ENCODE data around the gene IL12RB2.
A peak's percentile ranks its signal among the peaks of the same experiment; 100 is the strongest.

IL12RB2 gene, protein sequence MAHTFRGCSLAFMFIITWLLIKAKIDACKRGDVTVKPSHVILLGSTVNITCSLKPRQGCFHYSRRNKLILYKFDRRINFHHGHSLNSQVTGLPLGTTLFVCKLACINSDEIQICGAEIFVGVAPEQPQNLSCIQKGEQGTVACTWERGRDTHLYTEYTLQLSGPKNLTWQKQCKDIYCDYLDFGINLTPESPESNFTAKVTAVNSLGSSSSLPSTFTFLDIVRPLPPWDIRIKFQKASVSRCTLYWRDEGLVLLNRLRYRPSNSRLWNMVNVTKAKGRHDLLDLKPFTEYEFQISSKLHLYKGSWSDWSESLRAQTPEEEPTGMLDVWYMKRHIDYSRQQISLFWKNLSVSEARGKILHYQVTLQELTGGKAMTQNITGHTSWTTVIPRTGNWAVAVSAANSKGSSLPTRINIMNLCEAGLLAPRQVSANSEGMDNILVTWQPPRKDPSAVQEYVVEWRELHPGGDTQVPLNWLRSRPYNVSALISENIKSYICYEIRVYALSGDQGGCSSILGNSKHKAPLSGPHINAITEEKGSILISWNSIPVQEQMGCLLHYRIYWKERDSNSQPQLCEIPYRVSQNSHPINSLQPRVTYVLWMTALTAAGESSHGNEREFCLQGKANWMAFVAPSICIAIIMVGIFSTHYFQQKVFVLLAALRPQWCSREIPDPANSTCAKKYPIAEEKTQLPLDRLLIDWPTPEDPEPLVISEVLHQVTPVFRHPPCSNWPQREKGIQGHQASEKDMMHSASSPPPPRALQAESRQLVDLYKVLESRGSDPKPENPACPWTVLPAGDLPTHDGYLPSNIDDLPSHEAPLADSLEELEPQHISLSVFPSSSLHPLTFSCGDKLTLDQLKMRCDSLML

DNA sequence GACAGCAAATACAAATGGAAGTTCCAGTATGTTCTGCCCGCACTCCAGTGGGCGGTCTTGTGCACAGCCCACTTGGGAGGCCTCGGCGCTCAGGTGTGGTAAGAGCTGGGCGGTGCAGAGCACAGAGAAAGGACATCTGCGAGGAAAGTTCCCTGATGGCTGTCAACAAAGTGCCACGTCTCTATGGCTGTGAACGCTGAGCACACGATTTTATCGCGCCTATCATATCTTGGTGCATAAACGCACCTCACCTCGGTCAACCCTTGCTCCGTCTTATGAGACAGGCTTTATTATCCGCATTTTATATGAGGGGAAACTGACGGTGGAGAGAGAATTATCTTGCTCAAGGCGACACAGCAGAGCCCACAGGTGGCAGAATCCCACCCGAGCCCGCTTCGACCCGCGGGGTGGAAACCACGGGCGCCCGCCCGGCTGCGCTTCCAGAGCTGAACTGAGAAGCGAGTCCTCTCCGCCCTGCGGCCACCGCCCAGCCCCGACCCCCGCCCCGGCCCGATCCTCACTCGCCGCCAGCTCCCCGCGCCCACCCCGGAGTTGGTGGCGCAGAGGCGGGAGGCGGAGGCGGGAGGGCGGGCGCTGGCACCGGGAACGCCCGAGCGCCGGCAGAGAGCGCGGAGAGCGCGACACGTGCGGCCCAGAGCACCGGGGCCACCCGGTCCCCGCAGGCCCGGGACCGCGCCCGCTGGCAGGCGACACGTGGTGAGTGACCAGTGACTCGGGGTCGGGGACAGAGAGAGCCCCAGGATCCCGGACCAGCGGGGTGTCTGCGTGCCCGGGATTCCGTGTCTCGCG, at the start of gene IL12RB2:
IL12RB2 (plus strand) TSS at position 623 of the 810 bp plus-strand sequence. CDS start 12,496 bp downstream, outside the sequence.
- no peak for DNase-seq (ENCODE audit: low read depth in 2 of 2, low spot score in 1 of 2)

DNA sequence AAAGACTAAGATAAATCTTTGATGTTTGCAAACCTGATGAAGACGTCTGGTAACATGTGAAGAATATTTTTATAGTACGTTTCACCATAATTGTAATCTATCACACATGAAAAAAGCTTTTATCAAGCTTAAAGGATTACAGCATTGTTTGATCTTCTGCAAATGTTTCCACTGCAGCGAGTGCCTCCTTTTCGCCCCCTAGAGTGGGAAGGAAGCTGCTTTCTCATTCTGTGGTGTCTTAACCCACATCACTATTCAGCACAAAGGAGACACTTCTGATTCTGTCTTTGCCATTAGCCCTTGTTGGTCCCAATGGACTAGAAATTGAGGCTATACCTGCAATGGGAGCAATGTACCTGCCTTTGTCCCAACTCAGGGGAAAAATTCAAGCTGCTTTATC, 46.0 kb upstream of the IL12RB2 start:
- DNase-seq (ENCODE audit: low read depth in 2 of 2, low spot score in 1 of 2), result peak in 1 of 2 donors; percentile 4

DNA sequence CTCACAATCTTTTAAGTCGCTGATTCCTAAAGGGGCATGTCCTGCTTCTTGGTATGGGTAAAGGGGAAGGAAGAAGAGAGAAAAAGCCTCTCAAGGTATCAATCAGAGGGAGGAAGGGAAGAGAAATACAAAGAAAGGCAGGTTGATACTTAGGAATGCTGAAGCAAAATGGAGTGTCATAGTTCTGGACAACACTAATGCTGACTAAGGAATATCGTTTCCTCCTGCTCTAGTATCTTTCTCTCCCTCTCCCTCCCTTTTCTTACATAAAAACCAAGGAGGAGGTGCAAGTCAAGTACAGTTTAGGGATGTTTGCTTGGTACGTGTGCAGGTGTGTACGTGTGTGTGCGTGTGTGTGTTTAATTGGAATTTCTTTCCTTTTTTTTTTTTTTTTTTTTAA, 44.9 kb upstream of the IL12RB2 start:
- no peak for DNase-seq (ENCODE audit: low read depth in 2 of 2, low spot score in 1 of 2)

DNA sequence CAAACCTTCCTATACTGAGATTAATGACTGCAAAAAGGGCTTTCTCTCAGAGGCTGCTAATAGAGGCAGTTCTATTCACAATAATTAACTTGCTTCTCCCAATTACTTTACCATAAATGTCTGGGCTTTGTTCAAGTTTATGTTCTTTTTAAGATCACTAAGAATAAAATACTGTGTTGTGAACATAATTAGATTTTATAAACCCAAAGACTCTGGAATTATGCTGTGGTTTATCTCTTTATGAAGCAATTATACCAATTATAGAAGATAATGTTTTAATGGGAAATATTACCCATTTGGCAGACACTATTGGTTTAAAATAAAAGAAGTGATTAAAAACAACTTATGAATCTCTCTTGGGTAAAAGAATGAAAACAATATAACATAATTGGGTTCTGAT, 43.5 kb upstream of the IL12RB2 start:
- DNase-seq (ENCODE audit: low read depth in 2 of 2, low spot score in 1 of 2), result no peak

DNA sequence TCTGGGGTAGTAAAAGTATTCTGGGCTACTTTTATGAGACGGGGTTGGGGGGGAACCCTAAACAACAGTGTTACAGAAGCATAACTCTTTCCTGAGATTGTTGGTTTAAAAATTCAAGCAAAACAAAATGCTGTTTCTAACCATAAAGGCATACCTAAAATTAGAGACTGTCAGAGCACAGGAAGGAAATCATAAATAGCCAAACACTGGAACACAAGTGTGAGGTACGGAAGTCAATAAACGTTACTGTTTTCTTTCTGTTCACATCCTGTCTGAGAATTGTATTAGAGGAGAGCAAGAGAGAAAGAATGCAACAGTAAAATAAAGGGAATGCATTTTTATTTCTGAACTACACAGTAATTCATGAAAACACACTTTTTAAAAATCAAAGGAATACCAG, 42.8 kb upstream of the IL12RB2 start:
- DNase-seq (ENCODE audit: low read depth in 2 of 2, low spot score in 1 of 2), result no peak

DNA sequence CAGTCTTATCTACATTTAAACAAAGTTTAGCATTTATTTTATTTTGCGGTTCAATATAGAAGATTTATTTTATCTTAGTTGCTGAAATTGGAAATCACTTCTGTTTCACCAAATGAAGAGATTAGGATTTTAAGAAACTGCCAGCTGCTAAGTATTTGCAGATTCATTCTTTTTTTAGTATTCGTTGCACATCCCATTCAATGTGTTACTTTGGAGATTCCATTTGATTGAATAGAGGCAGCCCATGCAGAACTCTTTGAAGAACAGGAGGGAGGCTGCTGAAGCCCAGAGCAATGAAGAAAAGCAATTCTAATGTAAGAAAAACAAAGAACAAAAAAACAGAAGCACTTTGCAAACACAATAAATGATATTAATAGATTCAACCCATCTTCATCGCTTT, 38.6 kb upstream of the IL12RB2 start:
- no peak for DNase-seq (ENCODE audit: low read depth in 2 of 2, low spot score in 1 of 2)

DNA sequence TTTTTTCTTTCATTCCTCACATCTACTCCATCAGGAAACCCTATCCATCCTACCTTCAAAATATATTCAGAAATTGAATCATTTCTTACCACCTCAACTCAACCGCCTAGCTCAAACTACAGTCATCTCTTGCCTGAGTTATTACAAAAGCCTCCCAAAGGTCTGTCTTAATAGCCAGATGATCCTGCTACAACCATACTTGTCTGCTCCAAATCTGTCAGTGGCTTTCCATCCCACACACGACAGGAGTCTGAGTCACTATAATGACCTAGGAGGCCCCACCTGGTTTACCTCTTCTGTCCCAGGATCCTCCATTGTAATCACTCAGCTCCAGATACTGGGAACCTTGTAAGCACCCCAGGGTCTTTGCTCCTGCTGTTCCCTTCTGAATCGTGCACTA, 37.1 kb upstream of the IL12RB2 start:
- no peak for DNase-seq (ENCODE audit: low read depth in 2 of 2, low spot score in 1 of 2)

DNA sequence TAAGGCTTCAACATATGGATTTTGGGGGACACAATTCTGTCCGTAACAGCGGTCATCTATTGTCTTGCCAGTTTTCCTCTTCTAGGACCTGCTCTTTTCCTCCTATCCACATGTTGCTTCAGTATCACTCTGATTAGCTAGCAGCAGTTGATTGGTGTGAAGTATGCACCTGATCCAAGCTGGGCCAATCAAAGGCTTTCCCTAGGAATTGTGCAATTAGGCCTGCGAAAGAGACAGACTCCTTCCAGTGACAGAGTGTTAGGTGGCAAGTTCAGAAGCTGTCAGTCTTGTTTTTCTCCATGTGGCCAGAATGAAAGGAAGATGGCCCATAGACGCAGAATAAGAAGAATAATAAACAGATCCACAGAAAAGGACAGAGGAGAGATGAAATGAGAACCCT, 34.1 kb upstream of the IL12RB2 start:
- DNase-seq (ENCODE audit: low read depth in 2 of 2, low spot score in 1 of 2), result no peak

DNA sequence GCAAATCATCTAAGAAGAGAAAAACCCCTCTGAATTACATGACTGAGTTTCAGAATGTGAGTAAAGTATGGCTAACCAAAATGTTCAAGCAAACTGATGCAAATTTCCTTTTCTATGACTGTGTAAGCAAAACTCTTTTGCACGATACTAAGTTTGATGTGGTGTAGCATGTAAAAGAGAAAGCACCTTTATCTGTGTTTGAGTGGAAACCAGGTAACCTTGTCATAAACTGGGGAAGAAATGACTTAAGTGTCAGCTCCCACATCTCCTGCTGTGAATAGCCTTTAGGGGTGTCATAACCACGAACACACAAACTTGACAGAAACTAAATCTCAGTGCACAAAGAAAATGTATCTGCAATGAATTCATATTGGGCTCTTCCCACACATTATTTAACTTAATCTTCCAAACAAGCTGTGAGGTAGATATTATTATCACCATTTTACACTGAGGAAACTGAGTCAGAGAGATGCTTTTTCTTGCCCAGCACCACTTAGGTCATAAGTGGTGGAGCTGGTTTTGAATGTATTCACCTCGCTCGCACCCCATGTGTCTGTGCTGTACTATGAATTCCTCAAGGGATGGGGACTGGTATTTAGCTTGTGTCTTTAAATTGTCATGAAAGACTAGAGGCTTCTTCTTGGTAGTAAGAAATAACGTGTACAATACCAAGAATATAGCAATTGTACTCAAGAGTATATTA, 32.9 kb upstream of the IL12RB2 start:
- DNase-seq (ENCODE audit: low read depth in 2 of 2, low spot score in 1 of 2), result no peak

DNA sequence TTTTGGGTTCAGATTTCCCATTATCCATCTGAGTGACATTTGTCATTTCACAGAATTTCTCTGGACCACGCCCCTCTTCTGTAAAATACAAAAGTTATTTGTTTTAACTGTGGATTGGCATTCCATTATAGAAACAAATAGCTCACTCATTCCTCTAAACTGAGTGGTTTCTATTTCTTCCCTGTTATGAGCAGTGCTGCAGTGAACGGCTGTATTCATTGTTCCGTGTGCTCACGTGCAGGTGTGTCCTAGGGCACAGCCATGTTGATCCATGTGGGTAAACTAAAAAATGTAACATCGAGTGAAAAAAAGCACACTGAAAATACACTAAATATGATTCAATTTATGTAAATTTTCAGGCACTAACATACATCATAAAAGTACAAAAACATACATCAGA, 27.0 kb upstream of the IL12RB2 start:
- no peak for DNase-seq (ENCODE audit: low read depth in 2 of 2, low spot score in 1 of 2)

DNA sequence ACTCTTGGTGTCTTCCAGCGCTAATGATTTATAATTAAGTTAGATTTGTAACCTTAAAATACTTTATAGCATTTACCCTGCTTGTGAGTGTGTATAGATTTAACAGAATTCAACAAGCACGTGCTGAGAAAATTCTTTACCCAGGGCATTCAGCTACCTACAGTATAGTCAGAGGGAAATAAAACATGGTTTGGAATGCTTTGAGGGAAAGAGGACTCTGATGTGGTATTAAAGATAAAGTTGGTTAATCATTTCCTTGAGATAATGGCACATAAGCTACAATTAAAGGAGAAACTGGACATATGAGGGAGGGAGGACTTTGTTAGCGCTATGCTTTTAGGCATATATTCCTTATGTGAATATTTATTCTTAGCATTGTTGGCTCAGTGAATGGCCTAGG, 26.4 kb upstream of the IL12RB2 start:
- no peak for DNase-seq (ENCODE audit: low read depth in 2 of 2, low spot score in 1 of 2)

DNA sequence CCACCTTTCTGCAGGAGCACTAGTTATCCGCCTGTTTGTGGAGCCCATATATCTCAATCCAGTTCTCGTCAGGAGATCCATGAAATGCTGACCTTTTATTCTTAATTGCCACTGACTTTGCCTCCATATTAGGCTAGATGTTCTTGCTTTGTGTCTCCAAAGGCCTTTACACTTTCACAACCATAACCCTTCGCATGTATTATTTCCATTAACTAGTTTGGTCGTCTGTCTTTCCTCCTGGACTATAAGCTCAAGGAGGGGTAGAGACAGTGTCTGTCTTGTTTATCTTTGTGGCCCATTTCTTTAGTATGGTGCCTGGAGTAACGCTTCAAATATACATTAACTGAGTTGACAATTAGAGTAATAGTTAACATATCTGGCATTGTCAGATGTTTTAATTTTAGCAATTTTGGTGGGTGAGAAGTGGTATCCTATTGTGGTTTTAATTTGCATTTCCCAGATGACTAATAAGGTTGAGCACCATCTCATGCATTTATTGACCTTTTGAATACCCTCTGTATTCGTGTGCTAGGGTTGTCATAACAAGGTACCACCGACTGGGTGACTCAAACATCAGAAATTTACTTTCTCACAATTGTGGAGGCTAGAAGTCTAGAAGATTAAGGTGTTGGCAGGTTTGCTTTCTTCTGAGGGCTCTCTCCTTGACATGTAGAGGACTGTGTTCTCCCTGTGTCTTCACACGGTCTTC, 21.7 kb upstream of the IL12RB2 start:
- DNase-seq (ENCODE audit: low read depth in 2 of 2, low spot score in 1 of 2), result no peak

DNA sequence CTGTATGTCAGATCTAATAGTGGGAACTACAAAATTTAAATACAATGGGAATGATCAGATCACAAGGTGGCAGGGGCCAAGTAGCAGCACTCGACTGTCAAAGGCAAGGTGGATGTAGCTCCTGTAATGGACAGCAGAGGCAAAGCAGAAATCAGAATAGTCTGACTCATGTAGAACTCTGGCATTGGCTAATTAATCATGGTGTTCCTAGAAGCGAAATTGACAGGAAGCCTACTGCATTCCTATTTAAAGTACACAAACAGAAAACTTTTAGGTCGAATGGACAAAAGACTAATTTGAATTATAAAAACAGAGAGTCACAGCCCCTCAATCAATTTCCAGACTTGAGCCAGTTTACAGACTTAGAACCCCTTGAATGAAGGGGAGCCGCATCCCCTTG, 17.4 kb upstream of the IL12RB2 start:
- no peak for DNase-seq (ENCODE audit: low read depth in 2 of 2, low spot score in 1 of 2)

DNA sequence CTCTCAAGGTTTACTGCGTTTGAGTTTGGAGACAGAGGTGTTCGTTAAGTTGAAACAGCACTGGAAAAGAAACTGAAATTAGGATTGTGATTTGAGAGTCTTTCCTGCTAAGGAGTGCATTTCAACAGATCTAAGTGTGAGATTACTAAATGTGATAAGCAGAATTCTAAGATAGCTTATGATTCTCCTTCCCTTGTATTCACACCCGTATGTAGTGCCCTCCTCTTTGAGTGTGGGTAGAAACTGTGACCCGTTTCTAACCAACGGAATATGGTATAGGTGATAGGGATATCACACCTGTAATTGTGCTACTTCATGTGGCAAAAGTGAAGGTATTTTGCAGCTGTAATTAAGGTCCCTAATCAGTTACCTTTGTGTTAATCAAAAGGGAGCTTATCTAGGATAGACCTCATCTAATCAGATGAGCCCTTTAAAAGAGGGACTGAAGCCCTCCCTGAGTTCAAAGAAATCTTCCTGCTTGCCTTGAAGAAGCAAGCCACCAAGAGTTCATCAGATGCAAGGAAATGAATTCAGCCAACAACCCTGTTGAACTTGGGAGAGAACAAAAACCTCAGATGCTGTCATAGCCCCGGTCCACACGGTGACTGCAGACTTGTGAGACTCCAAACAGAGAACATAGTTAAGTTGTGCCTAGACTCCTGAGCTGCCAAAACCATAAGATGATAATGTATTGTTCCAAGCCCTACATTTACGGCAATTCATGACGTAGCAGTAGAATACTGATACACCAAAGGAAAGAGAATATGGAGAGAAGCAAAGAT, 12.6 kb upstream of the IL12RB2 start:
- no peak for DNase-seq (ENCODE audit: low read depth in 2 of 2, low spot score in 1 of 2)

DNA sequence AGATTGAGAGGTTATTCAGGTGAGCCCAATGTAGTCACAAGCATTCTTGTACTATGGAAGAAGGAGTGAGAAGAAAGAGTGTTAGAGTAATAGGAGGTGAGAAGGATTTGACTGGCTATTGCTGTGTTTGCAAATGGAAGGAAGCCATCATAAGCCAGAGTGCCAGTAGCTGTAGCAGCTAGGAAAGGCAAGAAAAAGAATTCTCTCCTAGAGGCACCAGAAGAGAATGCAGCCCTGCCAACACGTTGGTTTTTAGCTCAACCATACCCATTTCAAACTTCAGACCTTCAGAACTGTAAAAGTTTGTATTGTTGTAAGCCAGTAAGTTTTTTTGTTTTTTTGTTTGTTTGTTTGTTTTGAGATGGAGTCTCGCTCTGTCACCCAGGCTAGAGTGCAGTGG, 8.9 kb upstream of the IL12RB2 start:
- DNase-seq (ENCODE audit: low read depth in 2 of 2, low spot score in 1 of 2), result no peak

DNA sequence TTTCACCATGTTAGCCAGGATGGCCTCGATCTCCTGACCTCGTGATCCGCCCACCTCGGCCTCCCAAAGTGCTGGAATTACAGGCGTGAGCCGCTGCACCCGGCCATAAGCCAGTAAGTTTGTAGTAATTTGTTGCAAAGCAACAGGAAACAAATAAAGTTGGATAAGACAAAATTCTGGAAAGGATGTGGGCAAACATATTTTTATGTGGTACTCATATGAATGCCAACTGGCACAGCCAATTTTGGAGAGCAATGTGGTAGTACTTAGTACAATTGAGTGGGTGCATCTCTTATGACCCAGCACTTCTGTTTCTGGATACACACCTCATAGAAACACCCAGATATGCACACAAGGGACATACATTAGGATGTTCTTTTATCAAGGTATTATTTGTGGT, 8.4 kb upstream of the IL12RB2 start:
- no peak for DNase-seq (ENCODE audit: low read depth in 2 of 2, low spot score in 1 of 2)

DNA sequence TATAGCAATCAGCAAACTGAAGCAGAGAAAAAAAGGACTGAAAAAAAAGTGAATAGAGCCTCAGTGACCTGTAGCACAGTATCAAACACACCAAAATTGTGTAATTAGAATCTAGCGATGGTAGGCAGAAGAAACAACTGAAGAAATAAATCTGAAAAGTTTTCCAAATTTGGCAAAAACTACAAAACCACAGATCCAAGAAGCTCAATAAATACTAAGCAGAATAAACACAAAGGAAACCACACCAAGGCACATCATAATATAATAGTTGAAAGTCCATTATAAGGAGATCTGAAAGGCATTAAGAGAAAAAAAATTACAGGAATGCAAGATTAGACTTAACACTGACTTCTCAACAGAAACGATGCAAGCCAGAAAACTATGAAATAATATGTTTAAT, 7.1 kb upstream of the IL12RB2 start:
- no peak for DNase-seq (ENCODE audit: low read depth in 2 of 2, low spot score in 1 of 2)

DNA sequence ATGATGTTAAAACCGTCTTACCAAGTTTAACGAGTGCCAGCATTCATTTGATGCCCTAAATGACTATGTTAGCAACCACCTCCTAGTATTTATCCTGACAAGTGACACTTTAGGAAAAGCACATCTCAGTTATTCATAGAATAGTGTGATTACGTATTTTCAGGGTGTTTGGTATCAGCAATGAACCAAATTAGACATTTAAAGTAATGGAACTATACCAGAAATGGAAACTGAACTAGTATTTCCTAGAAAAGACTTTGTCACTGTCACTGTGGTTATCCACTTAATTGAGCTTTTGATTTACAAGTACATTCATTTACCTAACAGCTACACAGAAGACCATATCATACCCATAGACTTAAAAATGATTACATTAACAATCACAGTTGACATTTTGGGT, 3.6 kb upstream of the IL12RB2 start:
- DNase-seq (ENCODE audit: low read depth in 2 of 2, low spot score in 1 of 2), result no peak

DNA sequence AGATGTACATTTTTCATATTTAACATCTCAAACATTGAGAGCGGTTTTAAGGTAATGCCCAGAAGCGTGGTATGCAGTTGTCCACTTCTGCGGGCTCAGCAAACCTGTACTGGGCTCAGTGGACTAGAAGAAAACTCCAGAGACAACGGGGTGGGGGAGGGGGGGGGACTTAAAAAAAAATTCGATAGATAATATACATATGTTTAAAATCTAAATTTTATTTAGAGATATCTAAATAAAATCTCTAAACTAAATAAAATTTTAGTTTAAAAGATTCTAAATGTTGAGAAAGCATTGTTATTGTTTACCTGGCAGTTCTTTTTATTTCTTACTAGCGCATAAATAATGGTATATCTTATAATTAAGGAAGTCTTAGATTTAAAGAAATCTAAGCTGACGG, 1.1 kb upstream of the IL12RB2 start:
- DNase-seq (ENCODE audit: low read depth in 2 of 2, low spot score in 1 of 2), result no peak

DNA sequence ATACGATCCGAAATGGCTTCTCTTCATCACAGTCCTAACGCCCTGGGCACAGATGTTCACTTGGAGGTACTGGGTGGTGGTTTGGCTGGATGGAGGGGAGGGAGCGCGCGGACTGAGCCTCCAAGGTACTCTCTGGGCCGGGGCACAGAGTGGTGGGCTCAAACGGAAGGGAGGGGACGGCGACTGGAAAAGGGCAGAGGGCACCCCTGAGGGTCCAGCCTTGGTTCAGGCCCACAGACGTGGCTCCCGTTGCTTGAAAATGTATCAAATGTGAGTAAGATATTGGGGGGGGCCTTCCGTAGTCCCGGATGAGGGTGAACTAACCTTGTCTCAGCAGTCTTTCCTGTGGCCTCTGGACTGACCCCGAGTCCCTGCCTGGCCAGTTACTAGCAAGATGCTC, 463 bp downstream of the IL12RB2 start:
- no peak for DNase-seq (ENCODE audit: low read depth in 2 of 2, low spot score in 1 of 2)

Measured in stimulated activated CD8-positive, alpha-beta memory T cell treated with anti-CD3 and anti-CD28 coated beads, Interleukin-4, amount 100 ng/mL, for 1 hour (primary cell).